Measurements from ENCODE around the gene P3H4.

- TF ChIP-seq, protein P1, sequence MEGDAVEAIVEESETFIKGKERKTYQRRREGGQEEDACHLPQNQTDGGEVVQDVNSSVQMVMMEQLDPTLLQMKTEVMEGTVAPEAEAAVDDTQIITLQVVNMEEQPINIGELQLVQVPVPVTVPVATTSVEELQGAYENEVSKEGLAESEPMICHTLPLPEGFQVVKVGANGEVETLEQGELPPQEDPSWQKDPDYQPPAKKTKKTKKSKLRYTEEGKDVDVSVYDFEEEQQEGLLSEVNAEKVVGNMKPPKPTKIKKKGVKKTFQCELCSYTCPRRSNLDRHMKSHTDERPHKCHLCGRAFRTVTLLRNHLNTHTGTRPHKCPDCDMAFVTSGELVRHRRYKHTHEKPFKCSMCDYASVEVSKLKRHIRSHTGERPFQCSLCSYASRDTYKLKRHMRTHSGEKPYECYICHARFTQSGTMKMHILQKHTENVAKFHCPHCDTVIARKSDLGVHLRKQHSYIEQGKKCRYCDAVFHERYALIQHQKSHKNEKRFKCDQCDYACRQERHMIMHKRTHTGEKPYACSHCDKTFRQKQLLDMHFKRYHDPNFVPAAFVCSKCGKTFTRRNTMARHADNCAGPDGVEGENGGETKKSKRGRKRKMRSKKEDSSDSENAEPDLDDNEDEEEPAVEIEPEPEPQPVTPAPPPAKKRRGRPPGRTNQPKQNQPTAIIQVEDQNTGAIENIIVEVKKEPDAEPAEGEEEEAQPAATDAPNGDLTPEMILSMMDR (IDR thresholded peaks at IDR 0.05; ENCODE audit: low read depth, low read length) = no peak
- no peak for TF ChIP-seq EZH2phosphoT487 (IDR thresholded peaks at IDR 0.05; ENCODE audit: low read depth)
Measured at GRCh38 chr17:41821776-41822175, 10.0 kb upstream of the P3H4 start.

Data from OCI-LY3 (cell line).